SK-N-SH treated with all-trans-retinoic acid at 6 μM for 48 hours (cell line): Measurements from ENCODE around the gene FLRT2.
A peak's percentile ranks its signal among the peaks of the same experiment; 100 is the strongest.

ENCODE experiments used
- ATAC-seq: fragments of 200-7000 bp; cut with Tn5 transposase; 3 replicates; pipeline ENCODE4 v1.9.1; 2020; ENCODE audit warnings: mild to moderate bottlenecking, moderate library complexity
- ARNTL ChIP-seq: fragments of 450-650 bp; formaldehyde crosslinking; IDR thresholded peaks from 2 replicates; pipeline ENCODE4 v1.5.0; 2020; ENCODE audit warnings: low read depth, mild to moderate bottlenecking, moderate library complexity, borderline replicate concordance
- CSDC2 ChIP-seq: fragments of 250-450 bp; sonication (Bioruptor Pico); IDR thresholded peaks from 2 replicates; pipeline ENCODE4 v1.5.0; 2020; ENCODE audit warnings: mild to moderate bottlenecking, moderate library complexity
- CSRNP3 ChIP-seq: fragments of 250-450 bp; sonication (Bioruptor Pico); IDR thresholded peaks from 2 replicates; pipeline ENCODE4 v1.5.1; 2021; ENCODE audit warnings: mild to moderate bottlenecking, moderate library complexity
- ESRRG ChIP-seq: fragments of 250-450 bp; sonication (Bioruptor Pico); IDR thresholded peaks from 2 replicates; pipeline ENCODE4 v1.6.1; 2021; ENCODE audit warnings: mild to moderate bottlenecking
- GLIS3 ChIP-seq: fragments of 250-450 bp; sonication (Bioruptor Pico); IDR thresholded peaks from 2 replicates; pipeline ENCODE4 v1.5.0; 2020; ENCODE audit warnings: mild to moderate bottlenecking, moderate library complexity
- ISL1 ChIP-seq: fragments of 250-450 bp; sonication (Bioruptor Pico); IDR thresholded peaks from 2 replicates; pipeline ENCODE4 v2.1.2; 2022; ENCODE audit warnings: mild to moderate bottlenecking, moderate library complexity
- PATZ1 ChIP-seq: fragments of 250-450 bp; sonication (Bioruptor Pico); IDR thresholded peaks from 2 replicates; pipeline ENCODE4 v1.8.0; 2020; ENCODE audit warnings: mild to moderate bottlenecking, moderate library complexity, borderline replicate concordance
- PPARA ChIP-seq: fragments of 250-450 bp; sonication (Bioruptor Pico); IDR thresholded peaks from 2 replicates; pipeline ENCODE4 v1.5.0; 2020; ENCODE audit warnings: mild to moderate bottlenecking, borderline replicate concordance
- SNAI2 ChIP-seq: fragments of 250-450 bp; sonication (Bioruptor Pico); IDR thresholded peaks from 2 replicates; pipeline ENCODE4 v1.5.0; 2020; ENCODE audit warnings: mild to moderate bottlenecking, moderate library complexity
- ZFP3 ChIP-seq: fragments of 250-450 bp; sonication (Bioruptor Pico); IDR thresholded peaks from 2 replicates; pipeline ENCODE4 v1.5.0; 2020; ENCODE audit warnings: mild to moderate bottlenecking, moderate library complexity
- ZFP30 ChIP-seq: fragments of 450-650 bp; formaldehyde crosslinking; IDR thresholded peaks from 2 replicates; pipeline ENCODE4 v1.5.0; 2022; ENCODE audit warnings: mild to moderate bottlenecking, moderate library complexity
- ZNF565 ChIP-seq: fragments of 450-650 bp; formaldehyde crosslinking; conservative IDR thresholded peaks from 2 replicates; pipeline ENCODE4 v1.5.0; 2020; ENCODE audit warnings: low read depth, mild to moderate bottlenecking, moderate library complexity
- ZNF8 ChIP-seq: fragments of 450-650 bp; formaldehyde crosslinking; IDR thresholded peaks from 2 replicates; pipeline ENCODE4 v1.5.0; 2020; ENCODE audit warnings: mild to moderate bottlenecking, moderate library complexity
- TF ChIP-seq, protein P1 (sequence below): fragments of 250-450 bp; sonication (Bioruptor Pico); IDR thresholded peaks from 2 replicates; pipeline ENCODE4 v1.5.1; 2020; ENCODE audit warnings: low read depth, mild to moderate bottlenecking, moderate library complexity
- TF ChIP-seq, protein P2 (sequence below): fragments of 250-450 bp; sonication (Bioruptor Pico); IDR thresholded peaks from 2 replicates; pipeline ENCODE4 v1.5.0; 2020; ENCODE audit warnings: mild to moderate bottlenecking, moderate library complexity
- TF ChIP-seq, protein P3 (sequence below): fragments of 250-450 bp; sonication (Bioruptor Pico); IDR thresholded peaks from 2 replicates; pipeline ENCODE4 v1.8.0; 2021; ENCODE audit warnings: low read depth, mild to moderate bottlenecking, moderate library complexity, borderline replicate concordance

Gene FLRT2

DNA sequence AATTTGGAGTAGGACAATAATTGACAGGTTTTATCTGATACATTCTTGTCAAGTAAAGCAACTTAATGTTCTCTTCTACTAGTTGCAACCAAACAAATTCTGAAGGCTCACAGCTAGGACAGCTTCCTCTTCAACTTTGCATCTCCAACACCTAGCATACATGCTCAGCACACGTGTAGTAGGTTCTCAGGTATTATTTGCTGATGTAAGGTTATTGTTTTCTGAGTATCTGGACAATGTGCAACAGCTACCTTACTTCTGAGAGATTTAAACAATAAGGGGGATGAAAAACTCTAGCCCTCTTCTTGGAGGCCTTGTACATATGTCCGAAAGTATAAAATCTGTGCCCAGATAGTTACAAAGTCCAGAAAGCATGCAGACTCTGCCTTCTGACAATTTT, 15.5 kb upstream of the FLRT2 start:
- ATAC-seq: no peak
- TF ChIP-seq ZNF8 (no peak), ZNF565 (CRISPR knock-in tag) (no peak), PPARA (CRISPR knock-in tag) (no peak), GLIS3 (CRISPR knock-in tag) (no peak), CSDC2 (CRISPR knock-in tag) (no peak), CSRNP3 (CRISPR knock-in tag) (no peak), SNAI2 (CRISPR knock-in tag) (no peak), ESRRG (CRISPR knock-in tag) (no peak), ZFP3 (CRISPR knock-in tag) (no peak), ZFP30 (CRISPR knock-in tag) (no peak), PATZ1 (CRISPR knock-in tag) (no peak), ISL1 (CRISPR knock-in tag) (no peak)
- TF ChIP-seq, protein P1, sequence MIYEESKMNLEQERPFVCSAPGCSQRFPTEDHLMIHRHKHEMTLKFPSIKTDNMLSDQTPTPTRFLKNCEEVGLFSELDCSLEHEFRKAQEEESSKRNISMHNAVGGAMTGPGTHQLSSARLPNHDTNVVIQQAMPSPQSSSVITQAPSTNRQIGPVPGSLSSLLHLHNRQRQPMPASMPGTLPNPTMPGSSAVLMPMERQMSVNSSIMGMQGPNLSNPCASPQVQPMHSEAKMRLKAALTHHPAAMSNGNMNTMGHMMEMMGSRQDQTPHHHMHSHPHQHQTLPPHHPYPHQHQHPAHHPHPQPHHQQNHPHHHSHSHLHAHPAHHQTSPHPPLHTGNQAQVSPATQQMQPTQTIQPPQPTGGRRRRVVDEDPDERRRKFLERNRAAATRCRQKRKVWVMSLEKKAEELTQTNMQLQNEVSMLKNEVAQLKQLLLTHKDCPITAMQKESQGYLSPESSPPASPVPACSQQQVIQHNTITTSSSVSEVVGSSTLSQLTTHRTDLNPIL (CRISPR knock-in tag): no peak
- TF ChIP-seq, protein P2, sequence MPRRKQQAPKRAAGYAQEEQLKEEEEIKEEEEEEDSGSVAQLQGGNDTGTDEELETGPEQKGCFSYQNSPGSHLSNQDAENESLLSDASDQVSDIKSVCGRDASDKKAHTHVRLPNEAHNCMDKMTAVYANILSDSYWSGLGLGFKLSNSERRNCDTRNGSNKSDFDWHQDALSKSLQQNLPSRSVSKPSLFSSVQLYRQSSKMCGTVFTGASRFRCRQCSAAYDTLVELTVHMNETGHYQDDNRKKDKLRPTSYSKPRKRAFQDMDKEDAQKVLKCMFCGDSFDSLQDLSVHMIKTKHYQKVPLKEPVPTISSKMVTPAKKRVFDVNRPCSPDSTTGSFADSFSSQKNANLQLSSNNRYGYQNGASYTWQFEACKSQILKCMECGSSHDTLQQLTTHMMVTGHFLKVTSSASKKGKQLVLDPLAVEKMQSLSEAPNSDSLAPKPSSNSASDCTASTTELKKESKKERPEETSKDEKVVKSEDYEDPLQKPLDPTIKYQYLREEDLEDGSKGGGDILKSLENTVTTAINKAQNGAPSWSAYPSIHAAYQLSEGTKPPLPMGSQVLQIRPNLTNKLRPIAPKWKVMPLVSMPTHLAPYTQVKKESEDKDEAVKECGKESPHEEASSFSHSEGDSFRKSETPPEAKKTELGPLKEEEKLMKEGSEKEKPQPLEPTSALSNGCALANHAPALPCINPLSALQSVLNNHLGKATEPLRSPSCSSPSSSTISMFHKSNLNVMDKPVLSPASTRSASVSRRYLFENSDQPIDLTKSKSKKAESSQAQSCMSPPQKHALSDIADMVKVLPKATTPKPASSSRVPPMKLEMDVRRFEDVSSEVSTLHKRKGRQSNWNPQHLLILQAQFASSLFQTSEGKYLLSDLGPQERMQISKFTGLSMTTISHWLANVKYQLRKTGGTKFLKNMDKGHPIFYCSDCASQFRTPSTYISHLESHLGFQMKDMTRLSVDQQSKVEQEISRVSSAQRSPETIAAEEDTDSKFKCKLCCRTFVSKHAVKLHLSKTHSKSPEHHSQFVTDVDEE (CRISPR knock-in tag): no peak
- TF ChIP-seq, protein P3, sequence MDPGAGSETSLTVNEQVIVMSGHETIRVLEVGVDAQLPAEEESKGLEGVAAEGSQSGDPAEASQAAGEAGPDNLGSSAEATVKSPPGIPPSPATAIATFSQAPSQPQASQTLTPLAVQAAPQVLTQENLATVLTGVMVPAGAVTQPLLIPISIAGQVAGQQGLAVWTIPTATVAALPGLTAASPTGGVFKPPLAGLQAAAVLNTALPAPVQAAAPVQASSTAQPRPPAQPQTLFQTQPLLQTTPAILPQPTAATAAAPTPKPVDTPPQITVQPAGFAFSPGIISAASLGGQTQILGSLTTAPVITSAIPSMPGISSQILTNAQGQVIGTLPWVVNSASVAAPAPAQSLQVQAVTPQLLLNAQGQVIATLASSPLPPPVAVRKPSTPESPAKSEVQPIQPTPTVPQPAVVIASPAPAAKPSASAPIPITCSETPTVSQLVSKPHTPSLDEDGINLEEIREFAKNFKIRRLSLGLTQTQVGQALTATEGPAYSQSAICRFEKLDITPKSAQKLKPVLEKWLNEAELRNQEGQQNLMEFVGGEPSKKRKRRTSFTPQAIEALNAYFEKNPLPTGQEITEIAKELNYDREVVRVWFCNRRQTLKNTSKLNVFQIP (CRISPR knock-in tag): no peak

- ATAC-seq: peak; percentile 96
- TF ChIP-seq PATZ1 (CRISPR knock-in tag) (no peak), GLIS3 (CRISPR knock-in tag) (no peak), ZNF8 (no peak), ARNTL (CRISPR knock-in tag) (no peak), ZFP3 (CRISPR knock-in tag) (no peak)
- TF ChIP-seq, protein P3 (CRISPR knock-in tag): no peak
- TF ChIP-seq, all 23 proteins: peak for 0
Measured at GRCh38 chr14:85516239-85517113, 13.5 kb upstream of the FLRT2 start.
